ENCODE results near the gene SLC25A24.
"Not testable (repeated sequence)": the region's sequence is repeated elsewhere in the genome, so short reads cannot be mapped to it uniquely, and the experiment has no call there.

SLC25A24 gene

DNA sequence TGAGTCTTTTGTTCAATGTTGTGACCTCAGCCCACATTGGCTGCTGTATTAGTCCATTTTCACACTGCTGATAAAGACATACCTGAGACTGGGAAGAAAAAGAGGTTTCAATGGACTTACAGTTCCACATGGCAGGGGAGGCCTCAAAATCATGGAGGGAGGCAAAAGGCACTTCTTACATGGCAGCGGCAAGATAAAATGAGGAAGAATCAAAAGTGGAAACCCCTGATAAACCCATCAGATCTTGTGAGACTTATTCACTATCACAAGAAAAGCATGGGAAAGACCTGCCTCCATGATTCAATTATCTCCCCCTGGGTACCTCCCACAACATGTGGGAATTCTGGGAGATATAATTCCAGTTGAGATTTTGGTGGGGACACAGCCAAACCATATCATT lies 68.9 kb downstream of the SLC25A24 start:
- not testable (repeated sequence) for H3K9me3 ChIP-seq (ENCODE audit: control insufficient read depth in 1 of 2, low read length in 2 of 2); H3K4me1 ChIP-seq (ENCODE audit: control insufficient read depth in 1 of 2, insufficient read depth in 2 of 2, low read length in 2 of 2); H3K27ac ChIP-seq (ENCODE audit: low read length); H3K27me3 ChIP-seq (ENCODE audit: low read depth, low read length); H3K4me3 ChIP-seq (ENCODE audit: low read depth in 1 of 2, low read length in 2 of 2)
- peaks cover 16 to 17% of the 10 kb centered on the region in 2 donors for H3K36me3 ChIP-seq (ENCODE audit: control insufficient read depth in 1 of 2, insufficient read depth in 2 of 2, low read length in 2 of 2)

DNA sequence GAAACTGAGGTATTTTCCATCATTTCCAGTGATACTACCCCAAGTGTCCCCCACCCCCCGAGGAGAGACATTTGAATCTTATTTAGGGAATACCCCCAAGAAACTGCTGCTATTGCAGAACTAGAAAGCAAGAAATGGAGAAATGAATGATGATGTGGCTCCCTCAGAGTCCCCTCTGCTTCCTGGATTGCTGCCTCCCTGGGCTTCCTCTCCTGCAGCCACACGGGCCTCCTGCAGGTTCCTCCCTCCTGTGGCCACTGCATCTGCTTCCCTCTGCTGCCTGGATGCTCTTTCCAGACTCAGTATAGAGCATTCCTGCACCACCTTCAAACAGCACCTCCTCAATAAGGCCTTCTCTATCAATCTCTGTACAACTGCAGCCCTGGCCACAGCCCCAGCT lies 69.3 kb downstream of the SLC25A24 start:
- Histone ChIP-seq H3K36me3 (ENCODE audit: control insufficient read depth in 1 of 2, insufficient read depth in 2 of 2, low read length in 2 of 2) (peaks cover 12% of the 10 kb centered on the region in 2 donors), H3K9me3 (ENCODE audit: control insufficient read depth in 1 of 2, low read length in 2 of 2) (no peaks in the 10 kb centered on the region), H3K27ac (ENCODE audit: low read length) (no peak overlapping the region), H3K4me1 (ENCODE audit: control insufficient read depth in 1 of 2, insufficient read depth in 2 of 2, low read length in 2 of 2) (peaks cover 0 to 8% of the 10 kb centered on the region in 2 donors), H3K27me3 (ENCODE audit: low read depth, low read length) (no peaks in the 10 kb centered on the region), H3K4me3 (ENCODE audit: low read depth in 1 of 2, low read length in 2 of 2) (no peak overlapping the region)

DNA sequence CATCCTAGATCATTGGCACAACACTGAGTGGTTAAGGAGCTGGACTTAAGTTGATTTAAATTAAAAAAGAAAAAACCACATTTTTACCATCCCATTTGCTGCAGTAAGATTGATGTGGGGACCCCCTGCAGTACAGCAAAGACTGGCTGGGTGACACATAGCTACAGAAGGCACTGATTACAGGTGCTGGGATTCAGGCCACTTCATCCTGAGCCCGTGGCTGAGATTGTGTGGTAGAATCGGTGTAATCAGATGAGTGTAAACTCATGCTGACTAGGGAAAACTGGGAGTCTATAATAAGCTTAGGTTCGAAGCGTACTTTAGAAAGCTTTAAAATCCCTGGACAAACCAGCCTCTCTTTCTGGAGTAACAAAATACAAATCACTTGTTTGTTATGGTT lies 70.1 kb downstream of the SLC25A24 start:
- peaks cover 0 to 8% of the 10 kb centered on the region in 2 donors for H3K4me1 ChIP-seq (ENCODE audit: control insufficient read depth in 1 of 2, insufficient read depth in 2 of 2, low read length in 2 of 2)
- H3K4me3 ChIP-seq (ENCODE audit: low read depth in 1 of 2, low read length in 2 of 2), result no peak overlapping the region
- peaks cover 7 to 8% of the 10 kb centered on the region in 2 donors for H3K36me3 ChIP-seq (ENCODE audit: control insufficient read depth in 1 of 2, insufficient read depth in 2 of 2, low read length in 2 of 2)
- H3K27me3 ChIP-seq (ENCODE audit: low read depth, low read length), result no peaks in the 10 kb centered on the region
- H3K27ac ChIP-seq (ENCODE audit: low read length), result no peak overlapping the region
- H3K9me3 ChIP-seq (ENCODE audit: control insufficient read depth in 1 of 2, low read length in 2 of 2), result no peaks in the 10 kb centered on the region

DNA sequence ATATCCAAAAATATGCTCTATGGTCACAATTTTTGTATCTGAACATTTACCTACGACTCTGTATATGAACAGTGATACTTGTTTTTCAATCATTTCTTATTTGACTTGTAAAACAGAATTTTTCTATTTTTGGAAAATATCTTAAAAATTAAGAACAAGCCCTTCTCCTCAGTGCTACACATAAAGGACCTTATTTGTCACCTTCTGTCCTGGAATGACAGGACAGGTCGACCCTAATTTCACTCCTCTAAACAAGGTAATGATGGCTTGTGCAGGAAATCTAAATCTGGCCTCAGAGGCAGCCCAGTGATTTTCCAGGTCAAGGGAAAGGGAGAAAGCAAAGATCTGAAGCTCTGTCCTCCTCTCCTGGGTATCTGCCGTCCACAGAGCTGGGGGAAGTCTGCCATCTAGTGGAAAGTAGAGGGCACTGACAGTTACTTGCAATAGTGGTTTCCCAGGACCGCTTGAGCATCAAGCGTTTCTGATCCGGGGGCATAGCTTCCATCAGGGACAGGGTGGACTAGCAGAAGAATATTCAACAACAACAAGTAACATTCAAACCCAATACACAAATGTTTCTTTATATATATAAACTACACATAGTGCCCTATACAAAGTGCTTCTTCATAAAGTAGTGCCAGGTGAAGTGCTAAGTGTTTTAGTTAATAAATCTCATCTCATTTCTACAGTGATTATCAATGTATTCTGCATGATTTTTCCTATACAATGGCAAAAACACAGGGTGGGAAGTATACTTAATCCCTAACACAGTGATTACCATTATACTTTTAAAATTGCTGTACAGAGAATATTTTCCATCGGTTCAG lies 74.6 kb downstream of the SLC25A24 start:
- no peak overlapping the region for H3K4me3 ChIP-seq (ENCODE audit: low read depth in 1 of 2, low read length in 2 of 2)
- H3K9me3 ChIP-seq (ENCODE audit: control insufficient read depth in 1 of 2, low read length in 2 of 2), result no peaks in the 10 kb centered on the region
- no peaks in the 10 kb centered on the region for H3K27me3 ChIP-seq (ENCODE audit: low read depth, low read length)
- H3K36me3 ChIP-seq (ENCODE audit: control insufficient read depth in 1 of 2, insufficient read depth in 2 of 2, low read length in 2 of 2), result no peaks in the 10 kb centered on the region
- H3K4me1 ChIP-seq (ENCODE audit: control insufficient read depth in 1 of 2, insufficient read depth in 2 of 2, low read length in 2 of 2), result peaks cover 0 to 8% of the 10 kb centered on the region in 2 donors
- no peak overlapping the region for H3K27ac ChIP-seq (ENCODE audit: low read length)

DNA sequence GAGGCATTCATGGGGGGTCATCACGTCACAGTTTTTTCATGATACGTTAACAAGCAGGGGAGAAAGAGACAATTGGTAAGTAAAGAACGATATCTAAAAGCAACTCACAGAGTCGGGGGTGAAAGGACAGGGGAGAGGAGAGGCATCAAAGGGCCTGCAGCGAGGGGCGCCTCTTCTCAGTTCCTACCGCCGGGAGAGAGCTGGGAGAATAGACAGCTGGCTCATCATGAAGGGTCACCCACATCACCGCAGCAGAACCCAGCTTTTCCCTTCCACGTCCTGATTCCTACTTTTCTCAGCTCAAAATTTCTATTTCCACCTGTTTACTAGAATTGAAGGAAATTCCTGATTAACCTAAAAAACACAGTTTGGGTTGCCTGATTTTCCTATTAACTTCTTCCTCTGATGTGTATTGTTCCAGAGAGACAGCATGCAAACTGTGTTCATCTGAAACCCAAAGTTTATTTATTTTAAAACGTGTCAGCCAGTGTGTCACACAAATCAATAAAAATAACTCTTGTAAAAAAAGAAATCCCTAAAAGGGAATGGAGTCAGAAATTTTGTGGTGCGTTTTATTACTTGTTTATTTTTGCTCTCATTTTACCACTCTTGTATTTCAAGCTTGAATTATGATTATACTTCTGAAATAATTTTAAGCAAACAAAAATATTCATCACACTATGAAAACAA lies 75.4 kb downstream of the SLC25A24 start:
- Histone ChIP-seq H3K27ac (ENCODE audit: low read length) (no peak overlapping the region), H3K4me1 (ENCODE audit: control insufficient read depth in 1 of 2, insufficient read depth in 2 of 2, low read length in 2 of 2) (peaks cover 0 to 8% of the 10 kb centered on the region in 2 donors), H3K9me3 (ENCODE audit: control insufficient read depth in 1 of 2, low read length in 2 of 2) (no peaks in the 10 kb centered on the region), H3K36me3 (ENCODE audit: control insufficient read depth in 1 of 2, insufficient read depth in 2 of 2, low read length in 2 of 2) (no peaks in the 10 kb centered on the region), H3K27me3 (ENCODE audit: low read depth, low read length) (no peaks in the 10 kb centered on the region), H3K4me3 (ENCODE audit: low read depth in 1 of 2, low read length in 2 of 2) (no peak overlapping the region)

DNA sequence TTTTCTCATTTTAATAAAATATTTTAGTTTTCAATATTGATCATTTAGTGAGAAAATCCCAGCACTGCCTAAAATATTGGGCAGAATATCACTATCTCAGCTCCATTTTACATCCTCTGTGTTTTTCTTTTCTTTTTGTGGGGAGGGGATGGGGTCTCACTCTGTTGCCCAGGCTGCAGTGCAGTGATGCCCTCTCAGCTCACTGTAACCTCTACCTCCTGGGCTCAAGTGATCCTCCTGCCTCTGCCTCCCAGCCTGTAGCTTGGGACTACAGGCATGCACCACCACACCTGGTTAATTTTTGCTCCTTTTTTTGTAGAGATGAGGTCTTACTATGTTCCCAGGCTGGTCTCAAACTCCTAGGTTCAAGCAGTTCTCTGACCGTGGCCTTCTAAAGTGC lies 76.1 kb downstream of the SLC25A24 start:
- H3K9me3 ChIP-seq (ENCODE audit: control insufficient read depth in 1 of 2, low read length in 2 of 2), result no peaks in the 10 kb centered on the region
- H3K4me1 ChIP-seq (ENCODE audit: control insufficient read depth in 1 of 2, insufficient read depth in 2 of 2, low read length in 2 of 2), result peaks cover 0 to 8% of the 10 kb centered on the region in 2 donors
- no peaks in the 10 kb centered on the region for H3K36me3 ChIP-seq (ENCODE audit: control insufficient read depth in 1 of 2, insufficient read depth in 2 of 2, low read length in 2 of 2)
- H3K4me3 ChIP-seq (ENCODE audit: low read depth in 1 of 2, low read length in 2 of 2), result no peak overlapping the region
- no peak overlapping the region for H3K27ac ChIP-seq (ENCODE audit: low read length)
- H3K27me3 ChIP-seq (ENCODE audit: low read depth, low read length), result no peaks in the 10 kb centered on the region

DNA sequence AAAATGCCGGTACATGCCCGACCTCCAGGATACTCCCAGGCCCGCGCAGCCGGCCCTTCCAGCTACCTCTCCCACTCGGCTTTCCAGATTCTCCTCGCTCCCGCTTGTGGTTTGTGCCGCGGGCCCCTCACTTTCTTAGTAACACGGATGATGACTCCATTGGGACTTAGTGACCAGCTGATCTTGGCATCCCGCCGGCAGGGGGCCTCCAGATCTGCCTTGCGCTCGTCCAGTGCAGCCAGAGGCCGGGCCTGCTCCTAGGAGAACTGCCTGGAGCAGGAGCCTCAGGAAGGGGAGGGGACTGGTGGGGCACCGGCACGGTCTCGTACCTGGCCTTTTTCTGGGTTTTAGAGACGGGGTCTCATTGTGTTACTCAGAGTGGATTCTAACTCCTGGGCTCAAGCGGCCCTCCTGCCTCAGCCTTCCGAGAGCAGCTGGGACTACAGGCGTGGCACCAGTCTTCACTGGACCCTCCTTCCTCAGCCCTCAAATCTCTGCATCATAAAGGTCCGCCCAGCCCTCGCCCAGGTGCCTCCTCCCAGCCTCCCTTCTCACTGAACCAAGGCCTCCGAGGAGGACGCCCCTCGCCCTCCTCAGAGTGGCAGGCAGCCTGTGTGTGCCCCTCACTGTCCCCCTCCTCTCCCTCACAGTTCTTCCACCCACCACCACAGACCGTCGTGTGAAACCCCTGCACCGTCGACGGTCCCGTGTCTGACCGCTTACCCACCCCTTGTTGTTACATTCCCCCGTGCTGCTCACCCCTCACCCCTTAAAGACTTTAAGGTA lies 78.6 kb downstream of the SLC25A24 start:
- peaks cover 0 to 2% of the 10 kb centered on the region in 2 donors for H3K4me1 ChIP-seq (ENCODE audit: control insufficient read depth in 1 of 2, insufficient read depth in 2 of 2, low read length in 2 of 2)
- no peaks in the 10 kb centered on the region for H3K36me3 ChIP-seq (ENCODE audit: control insufficient read depth in 1 of 2, insufficient read depth in 2 of 2, low read length in 2 of 2)
- no peaks in the 10 kb centered on the region for H3K27me3 ChIP-seq (ENCODE audit: low read depth, low read length)
- H3K4me3 ChIP-seq (ENCODE audit: low read depth in 1 of 2, low read length in 2 of 2), result no peak overlapping the region
- no peak overlapping the region for H3K27ac ChIP-seq (ENCODE audit: low read length)
- H3K9me3 ChIP-seq (ENCODE audit: control insufficient read depth in 1 of 2, low read length in 2 of 2), result no peaks in the 10 kb centered on the region

DNA sequence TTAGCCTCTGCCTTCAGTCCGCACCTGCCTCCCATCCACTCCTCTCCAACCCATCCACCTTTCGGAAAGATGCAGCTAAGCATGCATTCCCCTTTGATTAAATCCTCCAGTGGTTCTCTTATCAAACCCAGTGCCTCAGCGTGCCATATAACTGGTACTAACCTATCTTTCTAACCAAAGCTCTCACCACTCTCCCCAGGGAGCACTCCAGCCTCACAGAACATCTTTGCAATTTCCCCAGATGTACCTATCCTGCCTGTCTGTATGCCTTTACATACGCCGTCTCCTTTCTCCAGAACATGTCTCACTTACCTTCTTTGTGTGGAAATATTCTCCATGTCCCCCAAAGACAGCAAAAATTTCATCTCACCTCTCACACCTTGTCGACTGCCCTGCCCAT lies 80.0 kb downstream of the SLC25A24 start:
- no peaks in the 10 kb centered on the region for H3K27me3 ChIP-seq (ENCODE audit: low read depth, low read length)
- no peaks in the 10 kb centered on the region for H3K9me3 ChIP-seq (ENCODE audit: control insufficient read depth in 1 of 2, low read length in 2 of 2)
- no peak overlapping the region for H3K27ac ChIP-seq (ENCODE audit: low read length)
- H3K4me1 ChIP-seq (ENCODE audit: control insufficient read depth in 1 of 2, insufficient read depth in 2 of 2, low read length in 2 of 2), result no peaks in the 10 kb centered on the region
- H3K36me3 ChIP-seq (ENCODE audit: control insufficient read depth in 1 of 2, insufficient read depth in 2 of 2, low read length in 2 of 2), result no peaks in the 10 kb centered on the region
- H3K4me3 ChIP-seq (ENCODE audit: low read depth in 1 of 2, low read length in 2 of 2), result no peak overlapping the region

DNA sequence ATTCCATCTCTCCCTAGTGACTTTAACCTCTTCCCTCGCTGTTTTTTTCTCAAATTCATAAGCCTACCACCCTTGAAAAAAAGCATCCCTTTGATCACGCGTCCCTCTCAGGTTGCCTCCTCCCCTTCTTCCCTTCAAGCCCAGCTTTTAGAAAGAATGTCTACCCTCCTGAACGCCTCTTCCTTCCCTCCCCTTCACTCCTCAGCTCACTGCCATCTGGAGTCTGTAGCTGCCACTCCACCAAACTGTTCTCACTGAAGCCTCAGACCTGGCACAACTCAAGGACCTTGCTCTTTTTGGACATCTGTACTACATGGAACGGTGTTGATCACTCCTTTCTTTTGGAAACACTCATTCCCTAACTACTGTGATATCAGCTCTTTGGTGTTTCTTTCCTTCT lies 80.6 kb downstream of the SLC25A24 start:
- H3K27ac ChIP-seq (ENCODE audit: low read length), result no peak overlapping the region
- H3K27me3 ChIP-seq (ENCODE audit: low read depth, low read length), result no peaks in the 10 kb centered on the region
- H3K4me1 ChIP-seq (ENCODE audit: control insufficient read depth in 1 of 2, insufficient read depth in 2 of 2, low read length in 2 of 2), result no peaks in the 10 kb centered on the region
- no peaks in the 10 kb centered on the region for H3K9me3 ChIP-seq (ENCODE audit: control insufficient read depth in 1 of 2, low read length in 2 of 2)
- no peak overlapping the region for H3K4me3 ChIP-seq (ENCODE audit: low read depth in 1 of 2, low read length in 2 of 2)
- H3K36me3 ChIP-seq (ENCODE audit: control insufficient read depth in 1 of 2, insufficient read depth in 2 of 2, low read length in 2 of 2), result no peaks in the 10 kb centered on the region

DNA sequence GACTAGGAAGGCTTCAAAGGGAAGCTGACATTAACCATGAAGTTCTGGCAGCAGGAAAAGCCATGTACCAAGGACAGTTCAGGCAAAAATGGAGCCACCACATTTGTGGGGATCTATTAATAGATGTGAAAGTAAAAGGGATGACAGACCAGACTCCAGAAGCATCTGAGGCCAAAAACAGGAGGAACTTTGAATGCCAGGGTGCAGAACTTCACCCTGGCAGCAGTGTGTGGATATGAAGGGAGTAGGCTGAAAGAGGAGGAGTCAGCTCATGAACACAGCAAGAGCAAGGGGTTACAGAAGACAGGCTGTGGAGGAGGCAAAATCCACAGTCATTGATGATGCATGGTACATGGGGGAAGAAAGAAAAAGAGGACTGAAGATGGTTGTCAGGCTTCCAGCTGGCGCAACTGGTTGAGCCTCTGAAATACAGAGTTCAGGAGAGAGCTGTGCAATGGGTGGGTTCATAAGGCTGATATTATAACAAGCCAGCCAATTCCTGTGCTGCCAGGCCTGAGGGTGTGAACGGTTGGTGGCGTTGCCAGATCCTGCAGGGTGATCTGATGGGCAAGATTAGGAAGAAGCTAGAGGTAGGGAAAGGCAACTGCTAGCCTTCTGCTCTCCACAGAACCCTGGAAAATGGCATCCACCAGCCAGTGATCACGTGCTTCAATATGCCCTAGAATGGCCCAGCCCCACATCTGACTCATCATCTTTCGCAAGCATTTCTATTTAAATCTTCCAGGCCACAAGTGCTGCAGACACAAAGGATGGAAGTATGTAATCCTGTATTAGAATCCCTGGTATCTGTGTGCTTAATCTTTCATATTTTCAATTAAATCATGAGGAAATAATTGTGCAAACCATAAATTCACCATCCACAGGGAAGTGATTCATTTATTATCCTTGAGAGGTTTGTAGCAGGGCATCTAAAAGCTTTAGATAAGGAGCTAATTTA lies 81.9 kb downstream of the SLC25A24 start:
- no peak overlapping the region for H3K27ac ChIP-seq (ENCODE audit: low read length)

More for the DNA sequence above, 81.9 kb downstream of the SLC25A24 start:
- Histone ChIP-seq H3K9me3 (ENCODE audit: control insufficient read depth in 1 of 2, low read length in 2 of 2) (no peaks in the 10 kb centered on the region), H3K4me3 (ENCODE audit: low read depth in 1 of 2, low read length in 2 of 2) (no peak overlapping the region), H3K27me3 (ENCODE audit: low read depth, low read length) (no peaks in the 10 kb centered on the region), H3K4me1 (ENCODE audit: control insufficient read depth in 1 of 2, insufficient read depth in 2 of 2, low read length in 2 of 2) (no peaks in the 10 kb centered on the region), H3K36me3 (ENCODE audit: control insufficient read depth in 1 of 2, insufficient read depth in 2 of 2, low read length in 2 of 2) (no peaks in the 10 kb centered on the region)

Data from muscle layer of duodenum (tissue), 2 donors.